Measurements from ENCODE around the gene CORO1C. TPM values are rescaled to one million over a fixed set of nuclear protein-coding genes. Genes with fewer than 3 reads are reported as not detected.

Gene CORO1C
- total RNA-seq, result 143 and 209 TPM in 2 replicates

DNA sequence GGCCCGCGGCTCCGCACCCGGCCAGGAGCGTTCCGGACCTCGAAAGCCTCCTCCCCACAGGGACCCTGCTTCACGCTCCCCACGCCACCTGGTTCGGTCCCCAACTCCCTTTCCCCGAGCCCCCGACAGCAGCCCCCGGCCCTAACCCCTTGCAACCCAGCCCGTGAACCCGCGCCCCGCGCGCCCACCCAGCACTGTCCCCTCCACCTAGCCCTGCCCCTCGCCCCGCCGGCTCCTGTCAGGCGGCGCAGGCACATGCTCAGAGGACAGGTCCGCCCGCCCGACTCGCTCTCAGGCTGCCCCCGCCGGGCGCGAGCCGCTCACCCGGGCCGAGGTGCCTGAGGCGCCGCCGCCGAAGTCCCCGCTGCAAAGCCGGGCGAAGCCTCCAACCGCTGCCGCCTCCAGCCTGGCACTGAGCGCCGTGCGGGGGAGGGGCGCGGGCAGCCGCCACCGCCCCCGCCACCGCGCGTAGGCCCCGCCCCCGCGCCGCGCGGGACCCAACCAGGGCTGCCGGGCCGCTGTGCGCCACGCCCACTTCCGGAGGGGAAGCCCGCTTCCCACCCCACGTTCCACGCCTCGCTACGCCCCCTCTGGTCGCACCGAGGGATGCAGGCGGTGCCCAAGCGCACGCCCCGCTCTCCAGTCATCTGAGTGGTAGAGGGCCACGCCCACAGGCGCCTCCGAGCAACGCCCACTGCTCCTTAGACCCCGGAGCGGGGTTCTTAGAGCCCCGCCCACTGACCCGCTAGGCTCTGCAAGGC is at the start of gene CORO1C:
CORO1C (minus strand) TSS at position 414 of the 761 bp plus-strand sequence. CDS start 30,200 bp downstream, outside the sequence.

DNA sequence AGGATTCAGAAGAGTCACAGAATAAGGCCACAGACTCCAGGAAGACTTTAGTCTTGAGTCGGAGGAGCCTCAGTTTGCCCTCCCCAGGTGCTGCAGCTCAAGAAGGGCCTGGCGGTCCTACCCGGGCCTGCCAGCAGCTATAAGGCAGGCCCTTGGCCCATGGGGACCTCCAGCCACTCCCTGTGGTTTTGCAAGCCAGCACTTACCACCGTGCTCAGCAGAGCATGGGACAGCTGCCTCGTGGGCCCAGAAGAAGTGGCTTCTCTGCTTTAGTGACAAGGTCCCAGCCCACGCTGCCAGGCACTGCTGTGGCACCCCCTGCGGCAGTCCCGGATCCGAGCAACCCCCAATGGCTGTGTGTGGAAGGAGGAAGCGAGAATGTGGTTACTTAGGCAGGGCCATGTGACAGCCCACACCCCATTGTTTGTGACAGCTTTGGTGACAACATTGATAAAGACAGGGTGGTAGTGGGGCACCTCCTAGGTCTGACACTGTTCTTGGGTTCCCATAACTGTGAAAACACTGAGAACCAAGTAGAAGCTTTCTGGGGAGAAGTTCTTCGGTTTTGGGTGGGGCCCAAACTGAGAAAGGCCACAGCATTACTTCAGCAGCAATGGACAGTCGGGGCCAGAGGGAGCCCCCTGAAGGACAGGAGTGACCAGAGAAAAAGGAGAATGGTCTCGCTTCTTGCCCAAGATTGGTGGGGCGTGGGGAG is 97.6 kb downstream of the CORO1C start, which contains the start of gene SELPLG:
SELPLG (minus strand) TSS at position 361 of the 715 bp plus-strand sequence. CDS start 9,587 bp downstream, outside the sequence.

GRCh38 chr12:108597559-108598471 is 133.5 kb downstream of the CORO1C start, which contains the start of gene TMEM119:
Gene TMEM119, minus strand, starts transcription at chr12:108598084. Its CDS starts 5,701 bp downstream, at chr12:108592383.

Small RNA genes within 50 kb of the gene (small RNA-seq; reads per million reads assigned to genes)
- not detected for gene AC087893.2
- not detected for gene RF00019
- gene RF00561, result 0.12 reads per million
- gene RNU7-169P, result not detected

Other genes with a start within 250 kb of the CORO1C start
- gene FICD, start 216.2 kb downstream of the CORO1C start, total RNA-seq, result 3.1 and 10.4 TPM in 2 replicates
- 38.8 and 51.4 TPM in 2 replicates for gene SART3, start 170.3 kb downstream of the CORO1C start, total RNA-seq
- gene ISCU, start 168.9 kb downstream of the CORO1C start, total RNA-seq, result 115 and 162 TPM in 2 replicates
- 3.5 and 47.9 TPM in 2 replicates for gene TMEM119, start 133.4 kb downstream of the CORO1C start, total RNA-seq
- gene SELPLG, start 97.6 kb downstream of the CORO1C start, total RNA-seq, result 2.0 and 3.9 TPM in 2 replicates
- 23.6 and 33.9 TPM in 2 replicates for gene SSH1, start 126.1 kb upstream of the CORO1C start, total RNA-seq
- not detected in 2 replicates for gene DAO, start 148.6 kb upstream of the CORO1C start, total RNA-seq